Retinal pigment epithelial cell (primary cell): ENCODE data around the gene TMEM169.

Experiments
- DNase-seq: peaks from one replicate; pipeline ENCODE4 v3.0.0-alpha.2; 2010; ENCODE audit warnings: low read depth
- H3K4me3 ChIP-seq: 2 replicates; pipeline ENCODE4 v1.5.1; 2011; ENCODE audit warnings: mild to moderate bottlenecking, low read length, control low read depth, moderate library complexity
- CTCF ChIP-seq: conservative IDR thresholded peaks from 2 replicates; pipeline ENCODE4 v1.5.1; 2011; ENCODE audit warnings: low read depth, low read length, control low read depth, inconsistent platforms

TMEM169 gene

GRCh38 chr2:216070195-216070594 lies 11.5 kb upstream of the TMEM169 start:
- TF ChIP-seq CTCF, result no peak
- no peak for DNase-seq
- H3K4me3 ChIP-seq, result no peak overlapping the region

- no peak for DNase-seq
- no peak for TF ChIP-seq CTCF
Observed at GRCh38 chr2:216071111-216071851, 10.4 kb upstream of the TMEM169 start.

GRCh38 chr2:216072473-216072872 lies 9.2 kb upstream of the TMEM169 start:
- DNase-seq, result no peak
- no peak for TF ChIP-seq CTCF
- H3K4me3 ChIP-seq, result no peak overlapping the region

More at GRCh38 chr2:216071111-216071851, 10.4 kb upstream of the TMEM169 start:
- no peak overlapping the region for H3K4me3 ChIP-seq

- TF ChIP-seq CTCF, result no peak
- H3K4me3 ChIP-seq, result no peak overlapping the region
- no peak for DNase-seq
Observed at GRCh38 chr2:216073773-216074172, 7.9 kb upstream of the TMEM169 start.

GRCh38 chr2:216074380-216074779 lies 7.3 kb upstream of the TMEM169 start:
- no peak overlapping the region for H3K4me3 ChIP-seq
- TF ChIP-seq CTCF, result no peak
- no peak for DNase-seq

GRCh38 chr2:216074794-216075193 lies 6.9 kb upstream of the TMEM169 start:
- no peak for TF ChIP-seq CTCF
- no peak for DNase-seq
- no peak overlapping the region for H3K4me3 ChIP-seq
